ENCODE measurements around the gene MSN. TPM values are rescaled to one million over a fixed set of nuclear protein-coding genes. Genes with fewer than 3 reads are reported as not detected.
A peak's percentile ranks its signal among the peaks of the same experiment; 100 is the strongest.

The MSN gene
- total RNA-seq, 1 donor, result 469 TPM

DNA sequence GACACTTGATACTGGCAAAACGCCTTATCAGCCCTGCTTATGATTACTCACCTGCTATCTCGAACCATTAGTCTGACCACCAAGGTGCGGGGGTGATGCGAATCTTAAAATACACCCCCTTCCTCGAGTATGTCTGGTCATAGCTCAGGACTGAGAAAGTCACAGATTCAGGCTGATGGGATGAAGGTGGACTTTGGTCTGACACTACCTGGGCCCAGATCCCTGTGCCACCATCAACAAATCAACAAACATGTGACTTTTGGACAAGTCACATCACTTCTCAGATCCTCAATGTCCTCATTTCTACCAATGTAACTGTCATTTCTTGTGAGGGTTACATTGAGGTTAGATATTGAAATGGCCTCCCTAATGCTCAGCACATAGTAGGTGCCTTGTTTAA lies 9.8 kb upstream of the MSN start:
- Histone ChIP-seq H3K4me3 (ENCODE audit: low read length) (no peak overlapping the region), H3K4me1 (ENCODE audit: insufficient read depth, low read length) (peaks cover 9% of the 10 kb centered on the region), H3K9me3 (ENCODE audit: low read depth, low read length) (no peaks in the 10 kb centered on the region), H3K27me3 (ENCODE audit: insufficient read depth, low read length) (no peaks in the 10 kb centered on the region)

DNA sequence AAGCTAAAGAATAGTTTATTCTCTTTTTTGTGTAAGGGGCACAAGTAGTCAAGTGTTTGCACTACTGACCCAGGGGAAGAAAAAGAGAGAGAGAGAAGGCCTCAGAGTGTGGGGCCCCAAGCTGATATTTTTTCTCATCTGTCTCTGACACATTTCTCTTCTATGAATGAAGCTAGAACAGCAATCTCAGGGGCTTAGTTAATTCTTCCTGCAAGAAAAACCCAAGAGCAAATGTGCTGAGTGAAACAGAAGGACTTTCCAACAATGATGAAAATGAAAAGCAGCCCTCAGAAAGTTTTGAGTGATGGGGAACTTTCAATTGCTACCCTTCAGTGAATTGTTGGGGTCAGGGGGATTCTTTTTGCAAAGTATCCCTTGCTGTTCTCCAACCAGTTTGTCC lies 9.2 kb upstream of the MSN start:
- Histone ChIP-seq H3K4me1 (ENCODE audit: insufficient read depth, low read length) (peaks cover 9% of the 10 kb centered on the region), H3K4me3 (ENCODE audit: low read length) (no peak overlapping the region), H3K27me3 (ENCODE audit: insufficient read depth, low read length) (no peaks in the 10 kb centered on the region), H3K9me3 (ENCODE audit: low read depth, low read length) (no peaks in the 10 kb centered on the region)

DNA sequence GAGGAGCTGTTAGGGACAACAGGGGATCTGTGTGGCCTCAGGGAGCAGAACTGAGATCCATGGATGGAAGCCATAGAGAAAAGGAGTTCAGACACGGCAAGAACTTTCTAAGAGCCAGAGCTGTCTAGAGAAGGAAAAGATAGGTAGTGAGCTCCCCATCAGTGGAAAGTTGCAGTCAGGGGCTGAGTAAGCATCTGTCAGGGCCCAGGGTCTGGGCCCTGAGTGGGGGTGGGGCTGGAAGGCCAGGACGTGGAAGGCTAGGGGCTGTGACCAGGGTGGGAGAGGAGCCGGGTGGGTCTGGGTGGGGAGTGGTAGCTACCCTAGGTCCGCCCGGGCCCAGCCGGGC lies 324 bp upstream of the MSN start:
- Histone ChIP-seq H3K27me3 (ENCODE audit: insufficient read depth, low read length) (no peaks in the 10 kb centered on the region), H3K9me3 (ENCODE audit: low read depth, low read length) (no peaks in the 10 kb centered on the region), H3K4me1 (ENCODE audit: insufficient read depth, low read length) (peaks cover 35% of the 10 kb centered on the region), H3K4me3 (ENCODE audit: low read length) (no peak overlapping the region)

- H3K4me3 ChIP-seq (ENCODE audit: low read length), result peak overlapping the region; percentile 82
- no peaks in the 10 kb centered on the region for H3K27me3 ChIP-seq (ENCODE audit: insufficient read depth, low read length)
- H3K4me1 ChIP-seq (ENCODE audit: insufficient read depth, low read length), result peaks cover 50% of the 10 kb centered on the region
Measured at GRCh38 chrX:65668377-65669310, 1.2 kb downstream of the MSN start.

GRCh38 chrX:65671286-65671685 lies 3.8 kb downstream of the MSN start:
- H3K9me3 ChIP-seq (ENCODE audit: low read depth, low read length), result no peaks in the 10 kb centered on the region
- H3K27me3 ChIP-seq (ENCODE audit: insufficient read depth, low read length), result no peaks in the 10 kb centered on the region
- H3K4me1 ChIP-seq (ENCODE audit: insufficient read depth, low read length), result peaks cover 73% of the 10 kb centered on the region
- H3K4me3 ChIP-seq (ENCODE audit: low read length), result peak overlapping the region; percentile 12

More at GRCh38 chrX:65668377-65669310, 1.2 kb downstream of the MSN start:
- H3K9me3 ChIP-seq (ENCODE audit: low read depth, low read length), result no peaks in the 10 kb centered on the region

DNA sequence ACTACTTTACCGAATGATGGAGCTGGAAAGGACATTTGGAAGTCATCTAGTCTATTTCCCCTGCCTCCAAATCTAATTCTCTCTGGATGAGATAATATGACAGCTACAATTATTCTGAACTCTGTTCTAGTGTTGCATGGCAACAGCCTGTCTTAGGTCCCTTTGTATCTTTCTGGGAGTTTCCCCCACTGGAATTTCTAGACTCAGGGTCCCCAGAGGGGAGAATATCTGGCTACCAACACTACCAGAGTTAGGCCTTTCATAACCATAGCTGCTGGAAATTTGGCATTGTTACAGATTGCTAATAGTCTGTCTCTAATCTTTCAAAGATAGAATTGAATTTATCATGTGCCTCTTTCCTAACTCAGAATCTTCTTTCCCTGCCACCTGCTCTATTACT lies 4.5 kb downstream of the MSN start:
- H3K27me3 ChIP-seq (ENCODE audit: insufficient read depth, low read length), result no peaks in the 10 kb centered on the region
- no peak overlapping the region for H3K4me3 ChIP-seq (ENCODE audit: low read length)
- peaks cover 76% of the 10 kb centered on the region for H3K4me1 ChIP-seq (ENCODE audit: insufficient read depth, low read length)
- H3K9me3 ChIP-seq (ENCODE audit: low read depth, low read length), result no peaks in the 10 kb centered on the region

DNA sequence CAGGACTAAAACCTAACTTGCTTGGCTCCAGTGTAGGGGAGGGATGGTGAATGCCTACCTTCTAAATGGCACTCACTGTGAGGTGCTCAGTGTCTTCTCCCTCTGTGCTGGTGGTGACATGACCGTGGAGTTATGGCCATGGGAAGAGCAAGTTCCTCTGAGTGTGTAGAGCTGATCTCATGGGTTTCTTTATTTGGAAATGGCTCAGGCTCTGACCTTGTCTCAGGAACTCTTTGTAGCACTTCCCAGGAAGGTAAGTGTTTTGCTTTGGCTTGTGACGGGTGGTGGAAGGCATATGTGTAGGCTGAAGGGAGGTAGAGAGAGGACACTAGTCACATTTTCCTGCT lies 6.4 kb downstream of the MSN start:
- Histone ChIP-seq H3K9me3 (ENCODE audit: low read depth, low read length) (no peaks in the 10 kb centered on the region), H3K4me3 (ENCODE audit: low read length) (peak overlapping the region; percentile 9), H3K27me3 (ENCODE audit: insufficient read depth, low read length) (no peaks in the 10 kb centered on the region)

DNA sequence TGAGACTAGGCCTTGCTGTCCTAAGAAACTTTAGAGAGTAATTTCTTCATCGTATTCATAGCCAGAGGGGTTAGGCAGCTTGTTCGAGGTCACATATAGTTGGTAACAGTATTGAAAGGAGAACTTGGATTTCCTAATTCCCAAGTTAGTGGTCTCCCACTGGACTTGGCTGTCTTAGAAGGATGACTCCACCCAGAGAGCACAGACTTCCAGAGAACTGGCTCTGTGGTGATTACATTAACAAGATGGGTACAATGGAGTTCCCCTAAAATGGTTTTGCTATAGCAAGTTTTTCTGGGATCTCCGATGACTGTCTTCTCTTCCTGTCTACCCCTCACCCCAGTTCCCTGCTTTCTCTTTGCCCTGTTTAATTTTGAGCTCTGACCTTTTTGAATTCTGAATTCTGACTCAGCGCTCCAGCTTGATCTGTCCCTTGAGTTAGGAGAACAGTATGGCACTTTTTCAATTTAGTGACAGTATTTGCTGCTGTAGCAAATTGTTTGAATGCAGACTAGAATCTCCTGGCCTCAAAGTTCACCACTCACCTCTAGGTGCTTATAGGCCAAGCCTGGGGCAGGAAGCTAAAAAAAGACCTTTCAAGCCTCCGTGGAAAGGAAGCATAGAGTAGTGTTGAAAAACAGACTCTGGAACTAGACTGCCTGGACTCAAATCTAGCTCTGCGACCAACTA lies 6.9 kb downstream of the MSN start:
- H3K4me3 ChIP-seq (ENCODE audit: low read length), result peak overlapping the region; percentile 9
- peaks cover 94% of the 10 kb centered on the region for H3K4me1 ChIP-seq (ENCODE audit: insufficient read depth, low read length)
- no peaks in the 10 kb centered on the region for H3K9me3 ChIP-seq (ENCODE audit: low read depth, low read length)
- no peaks in the 10 kb centered on the region for H3K27me3 ChIP-seq (ENCODE audit: insufficient read depth, low read length)

More for the DNA sequence above, 6.4 kb downstream of the MSN start:
- H3K4me1 ChIP-seq (ENCODE audit: insufficient read depth, low read length), result peaks cover 92% of the 10 kb centered on the region

DNA sequence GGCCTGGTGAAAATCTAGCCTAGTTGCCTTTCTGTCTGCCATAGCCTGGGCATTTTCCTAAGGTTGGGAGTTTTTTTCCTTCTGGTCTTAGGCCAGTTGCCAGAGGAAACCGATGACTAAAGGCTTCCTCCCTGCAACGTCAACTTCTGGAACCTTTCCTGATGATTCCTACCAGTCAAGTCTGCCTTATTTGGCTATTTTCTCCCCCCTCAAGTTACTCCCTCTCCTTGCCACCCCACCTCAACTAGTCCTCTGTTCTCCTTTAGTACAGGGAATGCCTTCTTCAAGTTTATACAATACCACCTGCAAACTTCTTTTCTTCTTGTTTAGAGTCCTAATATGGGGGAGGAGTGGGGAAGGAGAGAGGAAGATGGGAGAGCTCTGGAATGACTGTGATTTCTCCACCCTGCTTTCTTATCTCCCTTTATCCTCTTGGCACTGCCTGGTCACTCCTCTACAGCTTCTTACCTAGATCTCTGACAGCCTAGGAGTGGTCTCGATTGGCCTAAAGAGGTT lies 10.6 kb downstream of the MSN start:
- Histone ChIP-seq H3K4me3 (ENCODE audit: low read length) (no peak overlapping the region), H3K9me3 (ENCODE audit: low read depth, low read length) (no peaks in the 10 kb centered on the region), H3K27me3 (ENCODE audit: insufficient read depth, low read length) (no peaks in the 10 kb centered on the region), H3K4me1 (ENCODE audit: insufficient read depth, low read length) (peaks cover 97% of the 10 kb centered on the region)

DNA sequence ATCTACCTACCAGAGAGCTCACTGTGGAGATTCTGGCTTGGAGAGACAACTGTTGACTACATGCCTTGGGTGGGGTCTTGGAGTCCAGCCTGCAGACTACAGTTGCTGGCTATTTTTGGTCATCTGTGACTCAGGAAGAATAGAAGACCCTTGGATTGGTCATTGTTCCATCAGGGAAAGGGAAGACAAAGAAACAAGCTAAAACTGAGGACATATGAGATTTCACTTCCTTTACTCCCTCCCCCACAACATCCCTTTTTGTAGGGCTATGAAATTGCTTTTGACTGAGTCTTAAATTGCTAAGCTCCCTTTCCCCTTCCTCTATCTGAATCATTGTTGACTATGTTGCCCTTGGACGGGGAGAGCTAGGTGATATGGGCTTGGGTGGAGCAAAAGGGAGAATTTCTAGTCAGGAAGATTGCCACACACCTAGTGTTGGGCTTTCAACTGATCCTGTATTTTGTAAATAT lies 11.7 kb downstream of the MSN start:
- Histone ChIP-seq H3K4me3 (ENCODE audit: low read length) (no peak overlapping the region), H3K27me3 (ENCODE audit: insufficient read depth, low read length) (no peaks in the 10 kb centered on the region), H3K9me3 (ENCODE audit: low read depth, low read length) (no peaks in the 10 kb centered on the region), H3K4me1 (ENCODE audit: insufficient read depth, low read length) (peaks cover 92% of the 10 kb centered on the region)

DNA sequence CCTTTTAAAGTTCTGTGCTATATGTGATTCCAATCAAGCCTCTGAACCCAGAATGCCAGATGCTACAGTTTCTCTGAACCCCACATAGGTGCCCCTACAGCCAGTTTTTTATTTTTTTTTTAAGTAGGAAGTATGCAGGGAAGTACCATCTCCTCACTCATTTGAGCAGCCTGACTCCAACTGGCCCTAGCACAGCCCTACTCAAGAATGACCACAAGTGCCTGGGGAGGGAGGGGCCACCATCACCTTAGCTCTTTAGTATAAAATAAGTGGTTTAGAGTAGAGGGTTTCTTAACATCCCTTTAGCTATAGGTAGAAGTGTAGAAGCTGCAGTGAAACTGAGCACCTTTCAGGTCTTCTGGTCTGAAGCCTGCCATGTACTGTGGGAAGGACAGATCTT lies 14.4 kb downstream of the MSN start:
- no peaks in the 10 kb centered on the region for H3K9me3 ChIP-seq (ENCODE audit: low read depth, low read length)
- peaks cover 95% of the 10 kb centered on the region for H3K4me1 ChIP-seq (ENCODE audit: insufficient read depth, low read length)
- no peaks in the 10 kb centered on the region for H3K27me3 ChIP-seq (ENCODE audit: insufficient read depth, low read length)
- no peak overlapping the region for H3K4me3 ChIP-seq (ENCODE audit: low read length)

GRCh38 chrX:65685112-65685511 lies 17.7 kb downstream of the MSN start:
- no peak overlapping the region for H3K4me3 ChIP-seq (ENCODE audit: low read length)

DNA sequence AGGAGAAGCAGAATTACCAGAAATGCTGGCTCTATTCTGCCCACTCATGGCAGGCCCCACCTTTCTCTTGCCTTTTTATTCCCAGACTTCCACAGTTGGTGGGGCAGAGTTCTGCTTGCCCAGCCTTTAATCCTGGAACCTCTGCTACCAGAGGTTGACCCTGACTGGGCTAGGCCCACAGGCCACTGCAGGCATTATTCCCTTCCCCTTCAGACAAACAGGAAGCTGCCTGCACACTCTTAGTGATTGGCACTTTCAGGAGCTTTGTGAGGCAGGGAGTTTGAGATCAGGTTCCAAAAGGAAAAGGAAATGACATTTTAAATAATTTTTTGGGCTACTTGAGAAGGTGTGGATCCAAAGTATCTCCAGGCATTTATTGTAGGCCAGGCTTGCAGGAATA lies 18.8 kb downstream of the MSN start:
- Histone ChIP-seq H3K9me3 (ENCODE audit: low read depth, low read length) (no peaks in the 10 kb centered on the region), H3K4me1 (ENCODE audit: insufficient read depth, low read length) (peaks cover 95% of the 10 kb centered on the region), H3K4me3 (ENCODE audit: low read length) (no peak overlapping the region)

More at GRCh38 chrX:65685112-65685511, 17.7 kb downstream of the MSN start:
- Histone ChIP-seq H3K9me3 (ENCODE audit: low read depth, low read length) (no peaks in the 10 kb centered on the region), H3K27me3 (ENCODE audit: insufficient read depth, low read length) (no peaks in the 10 kb centered on the region), H3K4me1 (ENCODE audit: insufficient read depth, low read length) (peaks cover 95% of the 10 kb centered on the region)

GRCh38 chrX:65687367-65687766 lies 19.9 kb downstream of the MSN start:
- no peak overlapping the region for H3K4me3 ChIP-seq (ENCODE audit: low read length)

More for the DNA sequence above, 18.8 kb downstream of the MSN start:
- no peaks in the 10 kb centered on the region for H3K27me3 ChIP-seq (ENCODE audit: insufficient read depth, low read length)

GRCh38 chrX:65688403-65688871 lies 21.0 kb downstream of the MSN start:
- Histone ChIP-seq H3K27me3 (ENCODE audit: insufficient read depth, low read length) (no peaks in the 10 kb centered on the region), H3K4me1 (ENCODE audit: insufficient read depth, low read length) (peaks cover 97% of the 10 kb centered on the region), H3K9me3 (ENCODE audit: low read depth, low read length) (no peaks in the 10 kb centered on the region), H3K4me3 (ENCODE audit: low read length) (no peak overlapping the region)

More at GRCh38 chrX:65687367-65687766, 19.9 kb downstream of the MSN start:
- H3K27me3 ChIP-seq (ENCODE audit: insufficient read depth, low read length), result no peaks in the 10 kb centered on the region
- H3K9me3 ChIP-seq (ENCODE audit: low read depth, low read length), result no peaks in the 10 kb centered on the region
- peaks cover 95% of the 10 kb centered on the region for H3K4me1 ChIP-seq (ENCODE audit: insufficient read depth, low read length)
